Activated CD8-positive, alpha-beta memory T cell treated with anti-CD3 and anti-CD28 coated beads for 4 hours (primary cell): Measurements from ENCODE around the gene SCYGR3.

Experiments
- DNase-seq, 2 donors: peaks; one replicate each; pipeline ENCODE4 v3.0.0-alpha.2; 2020; ENCODE audit warnings: low read depth in 2 of 2

Gene SCYGR3, protein sequence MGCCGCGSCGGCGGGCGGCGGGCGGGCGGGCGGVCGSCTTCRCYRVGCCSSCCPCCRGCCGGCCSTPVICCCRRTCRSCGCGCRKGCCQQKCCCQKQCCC

DNA sequence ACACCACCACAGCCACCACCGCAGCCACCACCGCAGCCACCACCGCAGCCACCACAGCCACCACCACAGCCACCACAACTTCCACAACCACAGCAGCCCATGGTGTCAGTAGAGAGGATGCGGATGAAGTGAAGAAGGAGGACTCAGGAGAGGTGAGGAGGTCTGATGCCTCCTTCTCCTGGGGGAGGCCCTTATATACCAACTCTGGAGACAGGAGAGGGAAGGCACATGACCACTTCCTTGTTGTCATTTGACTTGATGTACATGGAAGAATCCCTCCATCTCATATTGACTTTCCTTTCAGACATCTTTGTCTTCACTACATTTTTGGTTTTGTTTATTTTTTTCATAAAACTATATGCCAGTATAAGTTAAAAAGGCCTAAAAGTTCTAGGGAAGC lies at the start of gene SCYGR3:
SCYGR3 (minus strand) TSS at position 101 of the 400 bp plus-strand sequence; CDS start at position 101, 0 bp downstream.
- DNase-seq = no peak

GRCh38 chr2:227661827-227662226 lies 47.2 kb upstream of the SCYGR3 start:
- DNase-seq = no peak

GRCh38 chr2:227661025-227661649 lies 46.5 kb upstream of the SCYGR3 start:
- no peak for DNase-seq

DNA sequence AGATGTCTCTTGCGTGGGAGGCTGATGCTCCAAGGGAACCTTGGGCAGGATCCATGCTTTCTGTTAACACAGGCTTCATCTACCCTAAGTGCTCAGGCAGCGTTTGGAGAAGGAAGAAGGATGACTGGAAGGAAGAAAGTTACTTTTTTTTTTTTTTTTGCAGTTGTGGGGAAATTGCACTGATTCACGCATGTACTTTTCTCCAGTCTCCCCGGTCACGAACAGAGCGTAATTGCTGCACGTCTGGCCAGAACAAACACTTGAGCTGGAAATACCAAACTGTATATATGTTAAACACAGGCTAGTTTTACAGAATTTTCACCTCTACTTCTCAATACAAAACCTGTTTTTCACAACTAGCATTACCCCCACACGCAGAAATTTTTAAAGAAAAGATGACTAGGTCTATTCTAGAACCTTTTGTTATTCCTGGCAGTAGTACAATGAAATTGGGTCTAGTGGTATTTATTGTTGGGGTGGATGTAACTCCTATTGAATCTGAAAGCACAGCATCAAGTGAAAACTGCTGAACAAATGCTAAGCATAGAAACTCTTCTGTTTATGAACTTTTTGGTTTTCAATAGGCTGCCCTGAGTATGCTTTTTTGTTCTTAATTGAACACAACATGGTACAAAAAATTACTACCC lies 42.7 kb upstream of the SCYGR3 start:
- DNase-seq = no peak

GRCh38 chr2:227655454-227655853 lies 40.8 kb upstream of the SCYGR3 start:
- DNase-seq = no peak

DNA sequence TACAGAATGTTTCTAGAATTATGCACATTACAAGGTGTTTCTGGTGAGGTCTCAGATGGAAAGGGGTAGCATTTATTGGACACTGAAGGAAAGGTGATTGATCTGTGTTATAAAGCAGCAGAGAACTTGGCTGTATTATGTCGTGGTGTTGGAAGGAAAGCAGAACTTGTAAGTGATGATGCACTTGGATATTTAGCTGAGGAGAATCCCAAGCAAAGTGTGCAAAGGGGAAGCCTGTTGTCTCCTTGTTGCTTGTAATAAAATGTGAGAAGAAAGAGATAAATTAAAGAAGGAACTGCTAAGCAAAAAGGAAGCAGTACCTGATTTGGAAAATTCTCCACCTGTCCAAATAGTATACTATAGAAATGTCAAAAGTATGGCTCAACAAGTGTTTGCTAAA lies 39.8 kb upstream of the SCYGR3 start:
- DNase-seq = no peak

DNA sequence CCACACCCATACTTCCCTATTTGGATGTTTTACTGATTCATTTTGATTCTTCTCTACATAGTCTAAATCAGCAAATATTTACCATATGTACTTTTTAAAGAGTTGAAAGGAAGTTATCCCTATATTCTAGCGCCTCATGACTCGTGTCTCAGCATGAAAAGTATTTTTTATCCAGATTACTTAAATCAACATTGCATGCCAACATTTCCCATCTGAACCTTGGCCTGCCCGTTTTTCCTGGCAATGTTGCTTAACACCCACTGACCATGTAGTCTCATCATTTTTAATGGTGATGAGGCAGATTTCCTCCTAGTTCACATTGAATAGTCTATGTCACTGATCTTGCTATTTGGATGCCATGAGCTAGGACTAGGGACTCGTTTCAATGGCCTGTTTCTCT lies 38.8 kb upstream of the SCYGR3 start:
- no peak for DNase-seq

DNA sequence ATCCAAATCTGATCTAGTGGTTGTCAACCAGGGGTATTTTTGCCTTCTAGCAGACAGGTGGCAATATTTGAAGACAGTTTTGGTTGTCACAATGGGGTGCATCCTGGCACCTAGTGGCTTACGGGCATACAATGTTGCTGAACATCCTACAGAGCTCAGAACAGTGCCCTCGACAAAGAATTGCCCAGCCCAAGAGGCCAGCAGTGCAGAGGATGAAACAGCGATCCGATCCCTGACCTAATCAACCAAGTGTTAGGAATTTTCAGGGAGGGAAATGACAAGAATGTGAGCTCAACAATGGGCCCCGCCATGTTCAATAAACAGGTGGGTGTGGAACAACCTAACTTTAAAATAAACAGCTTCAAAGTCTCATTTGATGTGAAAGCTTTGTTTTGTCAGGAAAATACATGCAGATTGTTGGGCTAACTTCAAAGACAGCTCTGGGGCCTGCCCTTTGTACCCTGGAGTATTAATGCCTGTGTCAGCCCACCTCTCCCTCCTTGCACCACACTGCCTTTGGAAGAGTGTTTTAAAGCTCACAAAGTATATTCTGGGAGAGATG lies 29.4 kb upstream of the SCYGR3 start:
- no peak for DNase-seq

GRCh38 chr2:227642656-227643055 lies 28.0 kb upstream of the SCYGR3 start:
- DNase-seq = no peak

GRCh38 chr2:227634201-227634600 lies 19.6 kb upstream of the SCYGR3 start:
- no peak for DNase-seq

GRCh38 chr2:227632827-227633226 lies 18.2 kb upstream of the SCYGR3 start:
- no peak for DNase-seq

DNA sequence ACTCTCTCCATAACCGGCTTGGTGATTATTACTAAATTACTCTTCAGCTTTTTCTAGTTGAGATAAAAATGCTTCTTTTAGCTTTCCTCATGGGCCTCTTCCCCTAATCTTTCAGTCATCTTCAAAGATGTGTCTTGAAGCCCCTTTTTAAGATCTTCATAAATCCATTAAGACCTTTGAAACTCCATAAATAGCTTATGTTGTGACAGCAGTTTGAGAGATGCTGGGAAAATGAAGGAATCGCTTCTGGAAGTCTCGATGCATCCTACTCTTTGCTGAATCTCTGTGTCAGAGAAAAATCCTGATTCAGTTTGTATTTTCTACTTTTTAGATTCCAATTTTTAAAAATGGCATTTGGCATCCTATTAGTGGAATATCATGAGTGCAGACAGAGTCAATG lies 15.7 kb upstream of the SCYGR3 start:
- DNase-seq = no peak

DNA sequence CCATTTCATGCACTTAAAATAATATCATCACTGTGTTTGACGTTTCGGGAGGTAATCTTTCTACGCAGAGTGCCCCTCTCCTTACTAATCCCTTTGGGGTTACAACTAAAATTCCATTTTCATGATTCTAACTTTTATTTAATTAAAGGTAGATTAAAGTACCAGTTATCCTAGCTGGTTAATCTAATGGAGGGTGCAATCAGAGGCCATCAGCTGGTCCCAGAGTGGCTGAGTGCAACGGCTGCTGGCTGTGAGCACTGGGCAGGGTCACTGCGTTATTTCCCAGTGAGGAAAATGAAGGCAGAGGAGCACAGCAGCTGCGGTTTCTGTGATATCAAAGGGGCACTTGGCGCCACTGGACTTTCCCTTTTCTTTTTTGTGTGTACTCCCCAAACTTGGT lies 14.8 kb upstream of the SCYGR3 start:
- DNase-seq = no peak

- DNase-seq = no peak
Measured at GRCh38 chr2:227627769-227628168, 13.1 kb upstream of the SCYGR3 start.

- DNase-seq = no peak
Measured at GRCh38 chr2:227626580-227627151, 12.0 kb upstream of the SCYGR3 start.

GRCh38 chr2:227625420-227625819 lies 10.8 kb upstream of the SCYGR3 start:
- no peak for DNase-seq

GRCh38 chr2:227623226-227623625 lies 8.6 kb upstream of the SCYGR3 start:
- DNase-seq = no peak

DNA sequence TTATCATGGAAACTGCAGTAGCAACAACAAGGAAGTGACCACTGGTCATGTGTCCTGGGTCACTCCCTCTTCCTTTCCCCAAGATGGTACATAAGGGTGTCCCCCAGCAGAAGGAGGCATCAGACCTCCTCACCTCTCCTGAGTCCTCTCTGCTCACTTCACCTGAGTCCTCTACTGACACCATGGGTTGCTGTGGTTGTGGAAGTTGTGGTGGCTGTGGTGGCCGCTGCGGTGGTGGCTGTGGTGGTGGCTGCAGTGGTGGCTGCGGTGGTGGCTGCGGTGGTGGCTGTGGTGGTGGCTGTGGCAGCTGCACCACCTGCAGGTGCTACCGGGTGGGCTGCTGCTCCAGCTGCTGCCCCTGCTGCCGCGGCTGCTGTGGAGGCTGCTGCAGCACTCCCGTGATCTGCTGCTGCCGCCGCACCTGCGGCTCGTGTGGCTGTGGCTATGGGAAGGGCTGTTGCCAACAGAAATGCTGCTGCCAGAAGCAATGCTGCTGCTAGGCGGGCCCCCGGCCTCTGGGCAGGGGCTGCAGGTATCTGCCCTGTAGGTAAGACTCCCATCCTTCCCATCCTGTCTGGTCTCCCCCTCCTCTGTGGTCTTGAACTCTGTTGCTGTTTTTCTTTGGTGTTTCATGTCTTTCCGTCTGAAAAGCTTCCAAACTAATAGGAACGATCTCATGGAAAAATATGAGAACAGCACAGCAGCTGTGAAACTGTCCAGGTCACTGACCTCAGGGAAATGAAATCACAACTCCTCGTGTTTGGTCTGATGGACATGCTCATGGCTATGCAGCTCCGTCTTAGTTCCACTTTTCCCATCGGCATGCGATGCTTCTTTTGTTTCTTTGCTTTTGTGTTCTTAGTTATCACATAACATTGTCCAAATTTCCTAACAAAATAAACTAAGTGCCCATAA lies 2.9 kb upstream of the SCYGR3 start, which contains the start of gene SCYGR4:
SCYGR4 (plus strand) TSS at position 183 of the 915 bp plus-strand sequence; CDS start at position 183, 0 bp downstream.
- DNase-seq = no peak

- DNase-seq = no peak
Measured at GRCh38 chr2:227616631-227617030, 2.0 kb upstream of the SCYGR3 start.

DNA sequence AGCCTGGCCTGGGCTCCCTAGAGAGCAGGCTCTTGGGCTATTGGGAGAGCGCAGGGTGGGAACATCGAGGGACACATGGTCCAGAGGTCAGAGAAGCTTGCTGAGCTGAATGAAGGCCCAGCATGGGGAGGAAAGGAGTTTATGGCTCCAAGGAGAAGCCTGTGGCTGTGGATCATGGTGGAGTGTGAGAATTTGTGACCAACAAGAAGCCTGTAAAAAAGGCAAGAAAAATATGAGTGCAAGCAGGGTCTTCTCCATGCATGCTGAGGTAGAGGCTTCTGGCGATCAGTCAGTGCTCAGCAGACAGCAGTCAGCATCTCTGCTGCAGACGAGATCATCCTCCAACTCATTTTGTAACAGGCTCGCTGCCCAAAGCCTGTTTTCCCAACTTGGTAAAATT lies 1.3 kb upstream of the SCYGR3 start:
- DNase-seq = no peak

- no peak for DNase-seq
Measured at GRCh38 chr2:227615181-227615580, 541 bp upstream of the SCYGR3 start.

DNA sequence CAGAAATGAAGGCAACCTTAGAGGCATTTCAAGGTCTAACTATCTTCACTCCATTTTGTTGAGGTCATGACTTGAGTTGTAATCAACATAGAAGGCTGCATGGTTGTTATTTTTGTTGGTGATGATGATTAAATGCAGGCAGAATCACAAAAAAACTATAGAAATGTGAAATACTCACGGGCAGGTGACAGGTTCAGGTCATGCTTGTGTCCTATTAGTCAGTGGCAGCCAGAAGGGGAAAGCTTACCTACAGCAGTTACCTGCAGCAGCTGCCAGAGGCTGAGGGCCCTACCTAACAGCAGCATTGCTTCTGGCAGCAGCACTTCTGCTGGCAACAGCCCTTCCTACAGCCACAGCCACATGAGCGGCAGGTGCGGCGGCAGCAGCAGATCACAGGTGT lies 394 bp downstream of the SCYGR3 start:
- no peak for DNase-seq
